ENCODE measurements around the gene ARHGAP8.

DNA sequence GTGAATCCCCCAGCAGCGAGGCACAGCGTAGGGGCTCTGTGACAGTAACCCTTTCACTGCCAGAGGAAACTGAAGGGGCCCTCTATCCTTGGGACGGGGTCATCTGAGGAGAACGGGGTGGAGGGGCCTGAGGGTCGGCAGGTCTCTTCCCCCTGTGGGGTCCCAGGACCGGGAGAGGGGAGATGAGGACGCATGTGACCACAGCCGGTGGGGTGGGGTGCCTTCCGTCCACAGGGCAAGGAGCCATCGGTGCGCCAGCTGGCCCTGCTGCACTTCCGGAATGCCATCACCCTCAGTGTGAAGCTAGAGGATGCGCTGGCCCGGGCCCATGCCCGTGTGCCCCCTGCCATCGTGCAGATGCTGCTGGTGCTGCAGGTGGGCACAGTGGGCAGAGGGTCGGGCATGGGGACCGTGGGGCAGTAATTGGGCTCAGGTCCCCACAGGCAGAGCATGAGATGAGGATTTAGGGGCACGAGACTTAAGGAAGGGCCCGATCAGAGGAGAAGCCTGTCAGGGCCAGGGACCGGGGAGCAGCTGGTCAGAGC is 20.3 kb upstream of the ARHGAP8 start:
- TF ChIP-seq REST (IDR thresholded peaks at IDR 0.05; ENCODE audit: insufficient replicate concordance, low read depth) (no peak), CTCF (IDR thresholded peaks at IDR 0.05; ENCODE audit: insufficient read depth, low read length) (no peak), POLR2AphosphoS5 (IDR thresholded peaks at IDR 0.05; ENCODE audit: low read depth) (no peak), GABPA (IDR thresholded peaks at IDR 0.05; ENCODE audit: low read depth) (no peak), SPI1 (IDR thresholded peaks at IDR 0.05; ENCODE audit: borderline replicate concordance, low read depth) (no peak)

All from HL-60 (cell line).